CD4-positive, alpha-beta T cell treated with Interferon alpha-2 for 1 hour (primary cell): ENCODE data around the gene CAPN11.

ENCODE experiments used
- DNase-seq, 2 donors: peaks; one replicate each; pipeline ENCODE4 v3.0.0-alpha.2; 2020 to 2022

CAPN11 gene

GRCh38 chr6:44217332-44218143, 58.9 kb downstream of the CAPN11 start:
- DNase-seq: no peak

GRCh38 chr6:44219053-44219814, 60.6 kb downstream of the CAPN11 start:
- peak; percentile 18 to 33 for DNase-seq

GRCh38 chr6:44219815-44220784, 61.5 kb downstream of the CAPN11 start:
- no peak for DNase-seq

GRCh38 chr6:44220913-44221290, 62.3 kb downstream of the CAPN11 start:
- no peak for DNase-seq

- DNase-seq: peak; percentile 79 to 82
These were observed 62.8 kb downstream of the CAPN11 start for GRCh38 chr6:44221291-44221960.

- no peak for DNase-seq
These were observed 63.3 kb downstream of the CAPN11 start for GRCh38 chr6:44221961-44222335.

GRCh38 chr6:44222486-44223318, 64.1 kb downstream of the CAPN11 start:
- no peak for DNase-seq

- peak; percentile 79 to 89 for DNase-seq
These were observed 64.9 kb downstream of the CAPN11 start, which contains the start of gene SLC29A1 for GRCh38 chr6:44223319-44224028. TSS of gene SLC29A1 (plus strand) at chr6:44223595. CDS start at chr6:44227314, 3,719 bp downstream.

- no peak for DNase-seq
These were observed 65.7 kb downstream of the CAPN11 start for GRCh38 chr6:44224029-44224964.

- DNase-seq: no peak
These were observed 66.3 kb downstream of the CAPN11 start for GRCh38 chr6:44224965-44225305.

- DNase-seq: no peak
These were observed 67.1 kb downstream of the CAPN11 start for GRCh38 chr6:44225579-44226325.

- no peak for DNase-seq
These were observed 67.9 kb downstream of the CAPN11 start for GRCh38 chr6:44226368-44227147.

- DNase-seq: no peak
These were observed 68.7 kb downstream of the CAPN11 start for GRCh38 chr6:44227148-44227793.

- no peak for DNase-seq
These were observed 69.4 kb downstream of the CAPN11 start for GRCh38 chr6:44228031-44228430.

- no peak for DNase-seq
These were observed 69.8 kb downstream of the CAPN11 start for GRCh38 chr6:44228433-44228832.

GRCh38 chr6:44228836-44229235, 70.2 kb downstream of the CAPN11 start:
- no peak for DNase-seq

- DNase-seq: no peak
These were observed 70.9 kb downstream of the CAPN11 start for GRCh38 chr6:44229376-44230033.
